Measurements from ENCODE around the gene WASL. TPM values are rescaled to one million over a fixed set of nuclear protein-coding genes. Genes with fewer than 3 reads are reported as not detected.

Gene WASL
- total and polyA plus RNA-seq, 10 of the 15 experiments (the other 5 are each of a cell fraction or from before 2014, with no cell fraction given), result 2.0 to 6.4 (median 3.5) TPM

DNA sequence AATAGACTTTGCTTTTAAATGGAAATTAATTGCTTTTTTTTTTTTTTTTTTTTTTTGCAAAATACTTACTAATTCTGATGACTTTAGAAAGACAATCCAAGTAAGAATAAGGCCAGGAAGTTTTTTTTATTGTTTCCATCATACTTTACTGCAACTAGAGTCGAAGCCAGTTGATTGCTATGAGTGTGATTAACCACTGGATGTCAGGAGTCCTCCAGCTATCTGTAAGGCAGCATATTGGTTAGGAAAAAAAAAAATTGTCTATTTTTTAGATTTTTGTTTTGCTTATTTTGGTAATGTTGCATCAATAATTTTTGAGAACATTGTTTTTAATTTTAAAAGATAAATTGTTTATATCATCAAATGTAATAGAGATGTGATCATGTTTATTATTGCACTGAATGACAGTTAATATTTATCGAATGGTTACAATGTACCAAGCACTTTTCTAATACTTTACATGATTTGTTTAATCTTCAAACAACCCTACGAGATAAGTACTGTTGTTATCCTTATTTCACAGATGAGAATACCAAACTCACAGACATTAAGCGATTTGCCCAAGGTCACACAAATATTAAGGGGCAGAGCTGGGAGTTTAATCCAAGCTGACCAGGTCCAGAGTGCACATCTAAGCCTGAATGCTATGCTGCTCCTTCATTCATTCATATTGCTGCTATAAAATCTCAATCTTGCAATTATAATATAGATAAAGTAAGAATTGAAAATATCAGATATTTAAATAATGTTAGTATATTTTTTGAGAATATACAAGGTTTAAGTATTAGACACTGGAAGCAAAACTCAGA lies 113.0 kb downstream of the WASL start:
- BruUV-seq (replicated peaks), result no TSS peak
- no peak for FAIRE-seq
- Histone ChIP-seq H3K9ac (ENCODE audit: control insufficient read depth, insufficient read depth, low read length) (no peak overlapping the region), H3K36me3 (ENCODE audit: control insufficient read depth in 2 of 2, insufficient read depth in 2 of 2, low read length in 1 of 2) (no peaks in the 10 kb centered on the region), H3K9me3 (replicated peaks; ENCODE audit: control insufficient read depth, insufficient read depth, low read length) (no peaks in the 10 kb centered on the region), H3K4me3 (no peak overlapping the region), H3K4me1 (ENCODE audit: control insufficient read depth, insufficient read depth, low read length) (no peaks in the 10 kb centered on the region), H3K27me3 (replicated peaks in 1 of 2; ENCODE audit: control insufficient read depth in 2 of 2, insufficient read depth in 2 of 2, low read length in 1 of 2) (no peaks in the 10 kb centered on the region), H3K4me2 (ENCODE audit: control insufficient read depth, insufficient read depth) (no peak overlapping the region), H4K20me1 (ENCODE audit: control insufficient read depth, insufficient read depth) (no peaks in the 10 kb centered on the region), H3K79me2 (ENCODE audit: control insufficient read depth, insufficient read depth, low read length) (no peaks in the 10 kb centered on the region), H3K27ac (ENCODE audit: control insufficient read depth, insufficient read depth) (no peak overlapping the region), H2AFZ (ENCODE audit: control insufficient read depth, low read depth, low read length) (no peak overlapping the region)
- CTCF ChIA-PET, result interaction anchor here (0.6 to 3.2 kb wide), 10 partner anchors 9 to 237 kb away, joined by 3 to 25 read pairs (median 4); no protein-coding TSS in a partner anchor
- POLR2A ChIA-PET, result no interaction called here
- intact Hi-C loops (cut with micrococcal nuclease; ENCODE audit: unreplicated experiment) (loop anchor here (5.0 kb wide), 1 partner anchor 232 kb away; no protein-coding TSS in a partner anchor), in situ Hi-C loops (cut with MboI) (no loop called here)
- RAD21 ChIA-PET (ENCODE audit: unreplicated experiment), result interaction anchor here (0.7 to 3.0 kb wide), 3 partner anchors 141 to 236 kb away, joined by 3 to 12 read pairs (median 5); no protein-coding TSS in a partner anchor
- DNase-seq (ENCODE audit: low read depth, low spot score), result no peak
- ATAC-seq, result 0 out of 3 replicates have a peak, but pooled peaks have one; percentile 49
- WGBS (ENCODE audit: insufficient coverage, insufficient replicate concordance, low lambda C conversion rate, missing lambda C conversion rate), result 44% methylated on average over 4 of the region's 4 CpGs
- SMC1A ChIA-PET (ENCODE audit: uncharacterized antibody, unreplicated experiment), result interaction anchor here (1.4 to 3.5 kb wide), 3 partner anchors 162 to 236 kb away, joined by 4 to 14 read pairs (median 10); no protein-coding TSS in a partner anchor
- TF ChIP-seq POLR2A (IDR thresholded peaks at IDR 0.05; ENCODE audit: low read depth, low read length) (no peak), CBX3 (IDR thresholded peaks at IDR 0.05; ENCODE audit: borderline replicate concordance, low read depth) (no peak), SMC3 (IDR thresholded peaks at IDR 0.05; ENCODE audit: borderline replicate concordance, low read length) (peak; percentile 41; the same call in 1 of the 2 replicates), STAT3 (IDR thresholded peaks at IDR 0.05; ENCODE audit: low read depth, low read length) (no peak), RAD51 (IDR thresholded peaks at IDR 0.05) (no peak), CBFB (IDR thresholded peaks at IDR 0.05; ENCODE audit: low read depth) (no peak), EGR1 (IDR thresholded peaks at IDR 0.05; ENCODE audit: borderline replicate concordance in 1 of 2, low read depth in 2 of 2, low read length in 2 of 2) (no peak), TCF7 (IDR thresholded peaks at IDR 0.05; ENCODE audit: borderline replicate concordance) (no peak), MEF2A (IDR thresholded peaks at IDR 0.05; ENCODE audit: insufficient read depth, low read depth, low read length) (no peak), IRF4 (IDR thresholded peaks at IDR 0.05; ENCODE audit: low read depth, low read length) (no peak), NFIC (IDR thresholded peaks at IDR 0.05; ENCODE audit: low read depth, low read length) (no peak), HCFC1 (IDR thresholded peaks at IDR 0.05; ENCODE audit: low read length) (no peak), EP300 (IDR thresholded peaks at IDR 0.05; ENCODE audit: borderline replicate concordance in 1 of 2, control insufficient read depth in 1 of 2, low read depth in 2 of 2, low read length in 2 of 2) (no peak), WRNIP1 (IDR thresholded peaks at IDR 0.05; ENCODE audit: borderline replicate concordance, low read depth, low read length) (no peak)
- TF ChIP-seq, protein P1, sequence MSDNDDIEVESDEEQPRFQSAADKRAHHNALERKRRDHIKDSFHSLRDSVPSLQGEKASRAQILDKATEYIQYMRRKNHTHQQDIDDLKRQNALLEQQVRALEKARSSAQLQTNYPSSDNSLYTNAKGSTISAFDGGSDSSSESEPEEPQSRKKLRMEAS (IDR thresholded peaks at IDR 0.05; ENCODE audit: low read depth, low read length), result no peak
- TF ChIP-seq, protein P2, sequence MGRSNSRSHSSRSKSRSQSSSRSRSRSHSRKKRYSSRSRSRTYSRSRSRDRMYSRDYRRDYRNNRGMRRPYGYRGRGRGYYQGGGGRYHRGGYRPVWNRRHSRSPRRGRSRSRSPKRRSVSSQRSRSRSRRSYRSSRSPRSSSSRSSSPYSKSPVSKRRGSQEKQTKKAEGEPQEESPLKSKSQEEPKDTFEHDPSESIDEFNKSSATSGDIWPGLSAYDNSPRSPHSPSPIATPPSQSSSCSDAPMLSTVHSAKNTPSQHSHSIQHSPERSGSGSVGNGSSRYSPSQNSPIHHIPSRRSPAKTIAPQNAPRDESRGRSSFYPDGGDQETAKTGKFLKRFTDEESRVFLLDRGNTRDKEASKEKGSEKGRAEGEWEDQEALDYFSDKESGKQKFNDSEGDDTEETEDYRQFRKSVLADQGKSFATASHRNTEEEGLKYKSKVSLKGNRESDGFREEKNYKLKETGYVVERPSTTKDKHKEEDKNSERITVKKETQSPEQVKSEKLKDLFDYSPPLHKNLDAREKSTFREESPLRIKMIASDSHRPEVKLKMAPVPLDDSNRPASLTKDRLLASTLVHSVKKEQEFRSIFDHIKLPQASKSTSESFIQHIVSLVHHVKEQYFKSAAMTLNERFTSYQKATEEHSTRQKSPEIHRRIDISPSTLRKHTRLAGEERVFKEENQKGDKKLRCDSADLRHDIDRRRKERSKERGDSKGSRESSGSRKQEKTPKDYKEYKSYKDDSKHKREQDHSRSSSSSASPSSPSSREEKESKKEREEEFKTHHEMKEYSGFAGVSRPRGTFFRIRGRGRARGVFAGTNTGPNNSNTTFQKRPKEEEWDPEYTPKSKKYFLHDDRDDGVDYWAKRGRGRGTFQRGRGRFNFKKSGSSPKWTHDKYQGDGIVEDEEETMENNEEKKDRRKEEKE (IDR thresholded peaks at IDR 0.05), result no peak
- TF ChIP-seq, protein P3, sequence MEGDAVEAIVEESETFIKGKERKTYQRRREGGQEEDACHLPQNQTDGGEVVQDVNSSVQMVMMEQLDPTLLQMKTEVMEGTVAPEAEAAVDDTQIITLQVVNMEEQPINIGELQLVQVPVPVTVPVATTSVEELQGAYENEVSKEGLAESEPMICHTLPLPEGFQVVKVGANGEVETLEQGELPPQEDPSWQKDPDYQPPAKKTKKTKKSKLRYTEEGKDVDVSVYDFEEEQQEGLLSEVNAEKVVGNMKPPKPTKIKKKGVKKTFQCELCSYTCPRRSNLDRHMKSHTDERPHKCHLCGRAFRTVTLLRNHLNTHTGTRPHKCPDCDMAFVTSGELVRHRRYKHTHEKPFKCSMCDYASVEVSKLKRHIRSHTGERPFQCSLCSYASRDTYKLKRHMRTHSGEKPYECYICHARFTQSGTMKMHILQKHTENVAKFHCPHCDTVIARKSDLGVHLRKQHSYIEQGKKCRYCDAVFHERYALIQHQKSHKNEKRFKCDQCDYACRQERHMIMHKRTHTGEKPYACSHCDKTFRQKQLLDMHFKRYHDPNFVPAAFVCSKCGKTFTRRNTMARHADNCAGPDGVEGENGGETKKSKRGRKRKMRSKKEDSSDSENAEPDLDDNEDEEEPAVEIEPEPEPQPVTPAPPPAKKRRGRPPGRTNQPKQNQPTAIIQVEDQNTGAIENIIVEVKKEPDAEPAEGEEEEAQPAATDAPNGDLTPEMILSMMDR (IDR thresholded peaks at IDR 0.05 in 2 of 3, conservative IDR thresholded peaks at IDR 0.05 in 1 of 3; ENCODE audit: control insufficient read depth in 2 of 3, extremely low read depth in 1 of 3, insufficient read depth in 1 of 3, low read depth in 3 of 3, low read length in 3 of 3), result peak; percentile 35 to 43 (median 40); a peak in 5 of 6 replicates
- TF ChIP-seq, protein P4, sequence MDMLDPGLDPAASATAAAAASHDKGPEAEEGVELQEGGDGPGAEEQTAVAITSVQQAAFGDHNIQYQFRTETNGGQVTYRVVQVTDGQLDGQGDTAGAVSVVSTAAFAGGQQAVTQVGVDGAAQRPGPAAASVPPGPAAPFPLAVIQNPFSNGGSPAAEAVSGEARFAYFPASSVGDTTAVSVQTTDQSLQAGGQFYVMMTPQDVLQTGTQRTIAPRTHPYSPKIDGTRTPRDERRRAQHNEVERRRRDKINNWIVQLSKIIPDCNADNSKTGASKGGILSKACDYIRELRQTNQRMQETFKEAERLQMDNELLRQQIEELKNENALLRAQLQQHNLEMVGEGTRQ (IDR thresholded peaks at IDR 0.05; ENCODE audit: borderline replicate concordance, low read depth, low read length), result no peak
